GM12878 (cell line): ENCODE results near the gene HIVEP1. TPM values are rescaled to one million over a fixed set of nuclear protein-coding genes. Genes with fewer than 3 reads are reported as not detected.

ENCODE experiments used
- ATAC-seq: fragments of 200-7000 bp; cut with Tn5 transposase; 3 replicates; pipeline ENCODE4 v1.9.1; 2020; ENCODE audit warnings: mild to moderate bottlenecking, moderate library complexity
- BruUV-seq: library from RNA; stranded (reverse); fragments of 400-500 nt; replicated peaks from 2 replicates; lab custom pipeline; 2021; lab: Mats Ljungman, UMichigan
- CTCF ChIA-PET: fragments of 300-600 bp; sonication (Branson Sonifier 250); formaldehyde crosslinking; extraction: SDS; loops from one replicate; lab custom pipeline; 2021; ENCODE audit warnings: inconsistent platforms; lab: Yijun Ruan, JAX
- POLR2A ChIA-PET: fragments of 350-600 bp; formaldehyde crosslinking; extraction: SDS; loops from one replicate; lab custom pipeline; 2021; ENCODE audit warnings: inconsistent platforms; lab: Charles Lee
- RAD21 ChIA-PET: fragments of 300-600 bp; sonication (Branson Sonifier 250); formaldehyde crosslinking; loops from one replicate; lab custom pipeline; 2023; ENCODE audit warnings: antibody characterized with exemption; ENCODE audit not compliant: unreplicated experiment; lab: Charles Lee
- SMC1A ChIA-PET: fragments of 300-600 bp; sonication (Branson Sonifier 250); formaldehyde crosslinking; loops from one replicate; lab custom pipeline; 2023; ENCODE audit not compliant: unreplicated experiment, uncharacterized antibody; lab: Charles Lee
- DNase-seq: peaks from one replicate; pipeline ENCODE4 v3.0.0-alpha.2; 2011; ENCODE audit warnings: low read depth, low spot score
- FAIRE-seq: peaks from 3 replicates; lab custom pipeline; 2011; peaks lifted over from hg19 to GRCh38; lab: Jason Lieb, UNC
- H2AFZ ChIP-seq: 2 replicates; pipeline ENCODE4 v1.6.0; 2011; ENCODE audit warnings: low read depth, low read length, control low read depth; ENCODE audit not compliant: control insufficient read depth
- H3K27ac ChIP-seq: 2 replicates; pipeline ENCODE4 v1.5.1; 2011; ENCODE audit warnings: control low read depth; ENCODE audit not compliant: control insufficient read depth, insufficient read depth
- H3K27me3 ChIP-seq, 2 experiments: replicated peaks in 1 of 2; 2 replicates each; pipeline versions ENCODE4 v1.6.0 to v1.6.1; 2011; ENCODE audit warnings: low read length in 1 of 2; ENCODE audit not compliant: control insufficient read depth in 2 of 2, insufficient read depth in 2 of 2
- H3K36me3 ChIP-seq, 2 experiments: 2 replicates each; pipeline ENCODE4 v1.5.1; 2011; ENCODE audit warnings: low read length in 1 of 2; ENCODE audit not compliant: control insufficient read depth in 2 of 2, insufficient read depth in 2 of 2
- H3K4me1 ChIP-seq: 2 replicates; pipeline ENCODE4 v1.6.1; 2011; ENCODE audit warnings: mild to moderate bottlenecking, low read length, moderate library complexity, mixed read lengths; ENCODE audit not compliant: control insufficient read depth, insufficient read depth
- H3K4me2 ChIP-seq: 2 replicates; pipeline ENCODE4 v1.6.0; 2011; ENCODE audit warnings: control low read depth; ENCODE audit not compliant: control insufficient read depth, insufficient read depth
- H3K4me3 ChIP-seq: fragments of 200-600 bp; sonication (generic); 2 replicates; pipeline ENCODE4 v1.5.1; 2016
- H3K79me2 ChIP-seq: 2 replicates; pipeline ENCODE4 v1.6.0; 2011; ENCODE audit warnings: low read length; ENCODE audit not compliant: control insufficient read depth, insufficient read depth
- H3K9ac ChIP-seq: 2 replicates; pipeline ENCODE4 v1.8.0; 2011; ENCODE audit warnings: low read length, control low read depth, mixed read lengths; ENCODE audit not compliant: control insufficient read depth, insufficient read depth
- H3K9me3 ChIP-seq: replicated peaks from 3 replicates; pipeline ENCODE4 v1.5.1; 2011; ENCODE audit warnings: mild to moderate bottlenecking, low read length; ENCODE audit not compliant: control insufficient read depth, insufficient read depth
- H4K20me1 ChIP-seq: 2 replicates; pipeline ENCODE4 v1.6.0; 2011; ENCODE audit not compliant: control insufficient read depth, insufficient read depth
- BRCA1 ChIP-seq: IDR thresholded peaks from 2 replicates; pipeline ENCODE4 v1.6.1; 2011; ENCODE audit warnings: low read depth, low read length, improper control_type of control experiment
- CBX5 ChIP-seq: sonication (generic); IDR thresholded peaks from 2 replicates; pipeline ENCODE4 v1.6.1; 2016; ENCODE audit warnings: low read depth, moderate library complexity, mild to moderate bottlenecking, inconsistent platforms
- EGR1 ChIP-seq, 2 experiments: IDR thresholded peaks; 1 replicate in 1 of 2; 2 replicates in 1 of 2; pipeline ENCODE4 v1.6.1; 2011 to 2012; ENCODE audit warnings: low read depth in 2 of 2, low read length in 2 of 2, borderline replicate concordance in 1 of 2, mild to moderate bottlenecking in 1 of 2, moderate library complexity in 1 of 2
- FOXM1 ChIP-seq: IDR thresholded peaks from 2 replicates; pipeline ENCODE4 v1.6.1; 2012; ENCODE audit warnings: low read depth, mild to moderate bottlenecking, inconsistent platforms, low read length, moderate library complexity
- GABPA ChIP-seq: IDR thresholded peaks from 2 replicates; pipeline ENCODE4 v1.6.1; 2014; ENCODE audit warnings: antibody characterized with exemption, low read depth, mild to moderate bottlenecking, inconsistent platforms
- HDGF ChIP-seq: fragments of 450-650 bp; IDR thresholded peaks from 2 replicates; pipeline ENCODE4 v1.6.1; 2016; ENCODE audit warnings: antibody characterized with exemption
- IKZF1 ChIP-seq: fragments of 450-650 bp; conservative IDR thresholded peaks from 2 replicates; pipeline ENCODE4 v1.6.1; 2017; ENCODE audit warnings: antibody characterized with exemption, mild to moderate bottlenecking
- KAT2A ChIP-seq: conservative IDR thresholded peaks from 2 replicates; pipeline ENCODE4 v1.6.1; 2011; ENCODE audit warnings: low read depth, low read length; ENCODE audit not compliant: control insufficient read depth
- MEF2B ChIP-seq: fragments of 450-650 bp; IDR thresholded peaks from 2 replicates; pipeline ENCODE4 v1.6.1; 2018; ENCODE audit warnings: mild to moderate bottlenecking, moderate library complexity; ENCODE audit not compliant: partially characterized antibody, poor library complexity, severe bottlenecking
- NRF1 ChIP-seq: conservative IDR thresholded peaks from 2 replicates; pipeline ENCODE4 v1.6.1; 2011; ENCODE audit warnings: mild to moderate bottlenecking, low read depth, low read length, improper control_type of control experiment
- RAD21 ChIP-seq: IDR thresholded peaks from 2 replicates; pipeline ENCODE4 v1.6.1; 2011; ENCODE audit warnings: mild to moderate bottlenecking, low read depth, low read length, moderate library complexity; ENCODE audit not compliant: insufficient read depth
- SP1 ChIP-seq: IDR thresholded peaks from one replicate; pipeline ENCODE4 v1.6.1; 2011; ENCODE audit warnings: low read depth, low read length
- SREBF2 ChIP-seq: IDR thresholded peaks from 2 replicates; pipeline ENCODE4 v1.6.1; 2012; ENCODE audit warnings: mild to moderate bottlenecking, low read length
- TBL1XR1 ChIP-seq: IDR thresholded peaks from 2 replicates; pipeline ENCODE4 v1.6.1; 2012; ENCODE audit warnings: low read depth, low read length, improper control_type of control experiment
- WGBS: methylation state at CpG from one replicate; pipeline ENCODE4 v1.1.6; 2016; ENCODE audit warnings: low lambda C conversion rate; ENCODE audit not compliant: insufficient replicate concordance, insufficient coverage; ENCODE audit errors: missing lambda C conversion rate; 5-methylcytosine and 5-hydroxymethylcytosine counted together
- in situ Hi-C: fragments of 300-500 bp; cut with MboI; formaldehyde crosslinking; loops from 9 replicates; pipeline ENCODE4 v1.14.3; 2018; ENCODE audit warnings: mixed read lengths
- intact Hi-C: fragments of 100-400 bp; cut with micrococcal nuclease; formaldehyde crosslinking; loops from one replicate; pipeline ENCODE4 v1.14.2; 2022; ENCODE audit not compliant: unreplicated experiment
- polyA plus RNA-seq, 11 experiments: library from polyadenylated mRNA; depleted of rRNA in 4 of 11; unstranded in 6 of 11; stranded (reverse) in 5 of 11; fragments of >200 nt; fragmentation: Nextera tagmentation in 4 of 11; fragmentation: Illumina TruSeq in 1 of 11; extraction: Ambion mirVana in 4 of 11; extraction: Trizol in 1 of 11; gene quantifications; 1 replicate in 1 of 11; 2 replicates in 10 of 11; pipeline versions ENCODE4 v1.2.1 to v1.2.3, GENCODE V29; 2011 to 2016; ENCODE audit warnings: inconsistent platforms in 2 of 11, missing spikeins in 2 of 11, low read depth in 1 of 11
- total RNA-seq, 4 experiments: library from RNA; depleted of rRNA in 3 of 4; stranded (reverse); fragments of >200 nt in 3 of 4; fragmentation: Illumina TruSeq in 1 of 4; extraction: Trizol in 1 of 4; gene quantifications; 2 replicates each; pipeline versions ENCODE4 v1.2.1 to v1.2.3, GENCODE V29; 2013 to 2021
- TF ChIP-seq, protein P1 (sequence below), 3 experiments: IDR thresholded peaks in 2 of 3; conservative IDR thresholded peaks in 1 of 3; 2 replicates each; pipeline ENCODE4 v1.5.1; 2011; ENCODE audit warnings: low read depth in 3 of 3, low read length in 3 of 3, mild to moderate bottlenecking in 3 of 3, control low read depth in 2 of 3, moderate library complexity in 2 of 3, inconsistent platforms in 1 of 3, mixed read lengths in 1 of 3; ENCODE audit not compliant: control insufficient read depth in 2 of 3, insufficient read depth in 1 of 3; ENCODE audit errors: extremely low read depth in 1 of 3
- TF ChIP-seq, protein P2 (sequence below): fragments of 450-650 bp; IDR thresholded peaks from 2 replicates; pipeline ENCODE4 v1.6.1; 2017; ENCODE audit warnings: antibody characterized with exemption, mild to moderate bottlenecking, moderate library complexity

Gene HIVEP1
- total and polyA plus RNA-seq, 10 of the 15 experiments (the other 5 are each of a cell fraction or from before 2014, with no cell fraction given), result 4.3 to 37.5 (median 21.6) TPM

DNA sequence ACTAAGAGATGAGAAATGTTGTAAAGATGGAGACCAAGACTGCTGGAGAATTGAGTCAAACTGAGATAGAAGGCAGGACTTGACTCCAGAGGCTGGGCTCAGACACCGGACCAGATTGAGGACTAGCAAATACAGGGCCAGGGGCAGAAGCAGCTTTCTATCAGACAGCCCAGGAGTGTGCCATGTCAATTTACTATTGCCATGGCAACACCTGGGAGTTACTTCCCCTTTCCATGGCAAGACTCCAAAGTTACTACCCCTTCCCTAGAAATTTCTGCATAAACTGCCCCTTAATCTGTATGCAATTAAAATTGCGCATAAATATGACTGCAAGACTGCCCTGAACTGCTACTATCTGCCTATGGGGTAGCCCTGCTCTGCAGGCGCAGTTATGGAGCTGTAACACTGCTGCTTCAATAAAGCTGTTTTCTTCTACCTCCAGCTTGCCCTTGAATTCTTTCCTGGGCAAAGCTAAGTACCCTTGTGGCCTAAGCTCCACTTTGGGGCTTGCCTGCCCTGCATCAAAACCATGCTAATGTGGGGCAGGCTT, 188.0 kb downstream of the HIVEP1 start:
- Histone ChIP-seq H3K4me3 (no peak overlapping the region), H3K4me2 (no peak overlapping the region), H3K9ac (no peak overlapping the region), H3K27ac (no peak overlapping the region), H4K20me1 (no peaks in the 10 kb centered on the region), H2AFZ (no peak overlapping the region), H3K4me1 (no peaks in the 10 kb centered on the region; the same call in 1 of the 2 replicates), H3K79me2 (no peaks in the 10 kb centered on the region), H3K9me3 (no peaks in the 10 kb centered on the region), H3K27me3 (no peaks in the 10 kb centered on the region), H3K36me3 (no peaks in the 10 kb centered on the region)
- in situ Hi-C loops (no loop called here), intact Hi-C loops (no loop called here)
- WGBS, result 82% methylated on average over 3 of the region's 3 CpGs
- DNase-seq (no peak), FAIRE-seq (no peak), ATAC-seq (no peak)
- ChIA-PET CTCF (no interaction called here), POLR2A (interaction anchor here (0.5 kb wide), 1 partner anchor 485 kb away, joined by 5 read pairs; no protein-coding TSS in a partner anchor), SMC1A (interaction anchor here (0.8 to 1.6 kb wide), 4 partner anchors 9 to 66 kb away, joined by 3 read pairs; no protein-coding TSS in a partner anchor), RAD21 (no interaction called here)
- no TSS peak for BruUV-seq
- TF ChIP-seq HDGF (no peak), FOXM1 (no peak), BRCA1 (no peak), KAT2A (no peak), TBL1XR1 (no peak), SP1 (no peak), IKZF1 (no peak), NRF1 (no peak), SREBF2 (no peak), CBX5 (no peak), MEF2B (no peak), GABPA (no peak), EGR1 (IDR thresholded peaks at IDR 0.05; ENCODE audit: borderline replicate concordance in 1 of 2, low read depth in 2 of 2, low read length in 2 of 2) (no peak), RAD21 (no peak)
- TF ChIP-seq, protein P1, sequence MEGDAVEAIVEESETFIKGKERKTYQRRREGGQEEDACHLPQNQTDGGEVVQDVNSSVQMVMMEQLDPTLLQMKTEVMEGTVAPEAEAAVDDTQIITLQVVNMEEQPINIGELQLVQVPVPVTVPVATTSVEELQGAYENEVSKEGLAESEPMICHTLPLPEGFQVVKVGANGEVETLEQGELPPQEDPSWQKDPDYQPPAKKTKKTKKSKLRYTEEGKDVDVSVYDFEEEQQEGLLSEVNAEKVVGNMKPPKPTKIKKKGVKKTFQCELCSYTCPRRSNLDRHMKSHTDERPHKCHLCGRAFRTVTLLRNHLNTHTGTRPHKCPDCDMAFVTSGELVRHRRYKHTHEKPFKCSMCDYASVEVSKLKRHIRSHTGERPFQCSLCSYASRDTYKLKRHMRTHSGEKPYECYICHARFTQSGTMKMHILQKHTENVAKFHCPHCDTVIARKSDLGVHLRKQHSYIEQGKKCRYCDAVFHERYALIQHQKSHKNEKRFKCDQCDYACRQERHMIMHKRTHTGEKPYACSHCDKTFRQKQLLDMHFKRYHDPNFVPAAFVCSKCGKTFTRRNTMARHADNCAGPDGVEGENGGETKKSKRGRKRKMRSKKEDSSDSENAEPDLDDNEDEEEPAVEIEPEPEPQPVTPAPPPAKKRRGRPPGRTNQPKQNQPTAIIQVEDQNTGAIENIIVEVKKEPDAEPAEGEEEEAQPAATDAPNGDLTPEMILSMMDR (IDR thresholded peaks at IDR 0.05 in 2 of 3, conservative IDR thresholded peaks at IDR 0.05 in 1 of 3; ENCODE audit: control insufficient read depth in 2 of 3, extremely low read depth in 1 of 3, insufficient read depth in 1 of 3, low read depth in 3 of 3, low read length in 3 of 3), result no peak
- TF ChIP-seq, protein P2, sequence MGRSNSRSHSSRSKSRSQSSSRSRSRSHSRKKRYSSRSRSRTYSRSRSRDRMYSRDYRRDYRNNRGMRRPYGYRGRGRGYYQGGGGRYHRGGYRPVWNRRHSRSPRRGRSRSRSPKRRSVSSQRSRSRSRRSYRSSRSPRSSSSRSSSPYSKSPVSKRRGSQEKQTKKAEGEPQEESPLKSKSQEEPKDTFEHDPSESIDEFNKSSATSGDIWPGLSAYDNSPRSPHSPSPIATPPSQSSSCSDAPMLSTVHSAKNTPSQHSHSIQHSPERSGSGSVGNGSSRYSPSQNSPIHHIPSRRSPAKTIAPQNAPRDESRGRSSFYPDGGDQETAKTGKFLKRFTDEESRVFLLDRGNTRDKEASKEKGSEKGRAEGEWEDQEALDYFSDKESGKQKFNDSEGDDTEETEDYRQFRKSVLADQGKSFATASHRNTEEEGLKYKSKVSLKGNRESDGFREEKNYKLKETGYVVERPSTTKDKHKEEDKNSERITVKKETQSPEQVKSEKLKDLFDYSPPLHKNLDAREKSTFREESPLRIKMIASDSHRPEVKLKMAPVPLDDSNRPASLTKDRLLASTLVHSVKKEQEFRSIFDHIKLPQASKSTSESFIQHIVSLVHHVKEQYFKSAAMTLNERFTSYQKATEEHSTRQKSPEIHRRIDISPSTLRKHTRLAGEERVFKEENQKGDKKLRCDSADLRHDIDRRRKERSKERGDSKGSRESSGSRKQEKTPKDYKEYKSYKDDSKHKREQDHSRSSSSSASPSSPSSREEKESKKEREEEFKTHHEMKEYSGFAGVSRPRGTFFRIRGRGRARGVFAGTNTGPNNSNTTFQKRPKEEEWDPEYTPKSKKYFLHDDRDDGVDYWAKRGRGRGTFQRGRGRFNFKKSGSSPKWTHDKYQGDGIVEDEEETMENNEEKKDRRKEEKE, result no peak
